ENCODE data around the gene EYS.

The EYS gene

GRCh38 chr6:64782877-64783276, 924.1 kb downstream of the EYS start:
- peak; percentile 76 for DNase-seq (ENCODE audit: low read depth)
- H3K4me3 ChIP-seq (ENCODE audit: low read length), result no peak overlapping the region
- TF ChIP-seq, protein P1, sequence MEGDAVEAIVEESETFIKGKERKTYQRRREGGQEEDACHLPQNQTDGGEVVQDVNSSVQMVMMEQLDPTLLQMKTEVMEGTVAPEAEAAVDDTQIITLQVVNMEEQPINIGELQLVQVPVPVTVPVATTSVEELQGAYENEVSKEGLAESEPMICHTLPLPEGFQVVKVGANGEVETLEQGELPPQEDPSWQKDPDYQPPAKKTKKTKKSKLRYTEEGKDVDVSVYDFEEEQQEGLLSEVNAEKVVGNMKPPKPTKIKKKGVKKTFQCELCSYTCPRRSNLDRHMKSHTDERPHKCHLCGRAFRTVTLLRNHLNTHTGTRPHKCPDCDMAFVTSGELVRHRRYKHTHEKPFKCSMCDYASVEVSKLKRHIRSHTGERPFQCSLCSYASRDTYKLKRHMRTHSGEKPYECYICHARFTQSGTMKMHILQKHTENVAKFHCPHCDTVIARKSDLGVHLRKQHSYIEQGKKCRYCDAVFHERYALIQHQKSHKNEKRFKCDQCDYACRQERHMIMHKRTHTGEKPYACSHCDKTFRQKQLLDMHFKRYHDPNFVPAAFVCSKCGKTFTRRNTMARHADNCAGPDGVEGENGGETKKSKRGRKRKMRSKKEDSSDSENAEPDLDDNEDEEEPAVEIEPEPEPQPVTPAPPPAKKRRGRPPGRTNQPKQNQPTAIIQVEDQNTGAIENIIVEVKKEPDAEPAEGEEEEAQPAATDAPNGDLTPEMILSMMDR (IDR thresholded peaks at IDR 0.05; ENCODE audit: insufficient read depth, low read depth, low read length, missing control alignments), result no peak

- TF ChIP-seq, protein P1 (IDR thresholded peaks at IDR 0.05; ENCODE audit: insufficient read depth, low read depth, low read length, missing control alignments), result no peak
- no peak overlapping the region for H3K4me3 ChIP-seq (ENCODE audit: low read length)
- DNase-seq (ENCODE audit: low read depth), result peak; percentile 21
Observed at GRCh38 chr6:64777941-64778785, 928.9 kb downstream of the EYS start.

GRCh38 chr6:64776359-64776758, 930.7 kb downstream of the EYS start:
- no peak for DNase-seq (ENCODE audit: low read depth)
- no peak overlapping the region for H3K4me3 ChIP-seq (ENCODE audit: low read length)
- TF ChIP-seq, protein P1 (IDR thresholded peaks at IDR 0.05; ENCODE audit: insufficient read depth, low read depth, low read length, missing control alignments), result no peak

DNA sequence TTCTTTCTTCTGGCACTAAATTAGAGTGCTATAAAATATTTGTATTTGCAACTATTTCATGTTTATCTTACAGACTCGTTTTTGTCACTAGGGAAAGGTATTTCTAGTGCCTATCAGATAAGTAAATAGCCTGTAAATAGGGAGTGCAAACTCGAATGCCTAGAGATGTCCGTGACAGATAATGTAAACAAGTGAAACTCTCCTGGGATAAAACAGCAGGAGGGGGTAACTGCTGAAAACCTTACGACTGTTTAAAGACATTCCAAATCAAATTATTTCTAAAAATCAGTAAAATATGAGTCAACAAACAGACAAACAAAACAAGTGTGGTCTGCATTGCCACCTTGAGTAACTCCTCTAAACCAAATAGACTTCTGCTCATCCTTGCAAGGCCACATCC, 932.1 kb downstream of the EYS start:
- no peak overlapping the region for H3K4me3 ChIP-seq (ENCODE audit: low read length)
- no peak for DNase-seq (ENCODE audit: low read depth)
- TF ChIP-seq, protein P1 (IDR thresholded peaks at IDR 0.05; ENCODE audit: insufficient read depth, low read depth, low read length, missing control alignments), result no peak

GRCh38 chr6:64750910-64751309, 956.1 kb downstream of the EYS start:
- peak; percentile 59 for DNase-seq (ENCODE audit: low read depth)
- TF ChIP-seq, protein P1 (IDR thresholded peaks at IDR 0.05; ENCODE audit: insufficient read depth, low read depth, low read length, missing control alignments), result no peak
- no peak overlapping the region for H3K4me3 ChIP-seq (ENCODE audit: low read length)

GRCh38 chr6:64737418-64737817, 969.6 kb downstream of the EYS start:
- TF ChIP-seq, protein P1 (IDR thresholded peaks at IDR 0.05; ENCODE audit: insufficient read depth, low read depth, low read length, missing control alignments), result no peak

More at GRCh38 chr6:64737418-64737817, 969.6 kb downstream of the EYS start:
- H3K4me3 ChIP-seq (ENCODE audit: low read length), result no peak overlapping the region
- DNase-seq (ENCODE audit: low read depth), result no peak
